Left lung (tissue), 10 donors: Measurements from ENCODE around the gene GDF10. TPM values are rescaled to one million over a fixed set of nuclear protein-coding genes. Genes with fewer than 3 reads are reported as not detected.

ENCODE experiments used
- ATAC-seq: fragments of 200-7000 bp; cut with Tn5 transposase; one replicate; pipeline ENCODE4 v1.9.1; 2020; ENCODE audit warnings: moderate library complexity
- DNase-seq, 4 donors: peaks; one replicate each; pipeline ENCODE4 v3.0.0-alpha.2; 2013 to 2020
- H3K27ac ChIP-seq, 2 donors: fragments of 200-600 bp; sonication (generic) in 1 of 2; one replicate each; pipeline versions ENCODE4 v1.5.0 to v1.8.0; 2020 to 2021
- H3K27me3 ChIP-seq, 2 donors: fragments of 200-600 bp; sonication (generic) in 1 of 2; one replicate each; pipeline versions ENCODE4 v1.5.0 to v1.8.0; 2020 to 2021
- H3K36me3 ChIP-seq, 2 donors: fragments of 200-600 bp; sonication (generic) in 1 of 2; one replicate each; pipeline versions ENCODE4 v1.5.0 to v1.8.0; 2020 to 2021
- H3K4me1 ChIP-seq, 2 donors: fragments of 200-600 bp; one replicate each; pipeline ENCODE4 v1.8.0; 2021
- H3K4me3 ChIP-seq, 2 donors: fragments of 200-600 bp; sonication (generic) in 1 of 2; one replicate each; pipeline versions ENCODE4 v1.5.0 to v1.8.0; 2020 to 2021; ENCODE audit warnings: mild to moderate bottlenecking in 1 of 2
- H3K9me3 ChIP-seq, 2 donors: fragments of 200-600 bp; sonication (generic) in 1 of 2; one replicate each; pipeline versions ENCODE4 v1.5.0 to v1.8.0; 2020 to 2021
- intact Hi-C, 2 donors: fragments of 100-400 bp; cut with DNase I; formaldehyde crosslinking; loops; one replicate each; pipeline versions ENCODE4 v1.11.2 to v1.14.2; 2022
- polyA plus RNA-seq, 6 donors: library from polyadenylated mRNA; unstranded; fragments of 120-200 nt; gene quantifications; one replicate each; pipeline ENCODE4 v1.2.1, GENCODE V29; 2013; ENCODE audit not compliant: insufficient read length in 6 of 6
- total RNA-seq, 2 donors: library from RNA; stranded (reverse); fragmentation: NEBNext Ultra II Directional; extraction: Animal tissue kit (Norgen Biotek cat#: 25700); gene quantifications; one replicate each; pipeline ENCODE4 v1.2.1, GENCODE V29; 2021
- TF ChIP-seq, protein P1 (sequence below), 2 donors: fragments of 200-600 bp; sonication (generic) in 1 of 2; IDR thresholded peaks; one replicate each; pipeline versions ENCODE4 v1.5.0 to v1.8.0; 2021; ENCODE audit warnings: antibody characterized with exemption in 2 of 2
- donor health status: DM: no; HTN: yes; CAD: no.
- donor health status: DM: no; HTN: no; CAD: no.

GDF10 gene
- total and polyA plus RNA-seq, 8 donors: 9.4 to 169 (median 102) TPM

GRCh38 chr10:47283848-47284247 lies 16.1 kb upstream of the GDF10 start:
- H3K4me3 ChIP-seq: no peak overlapping the region
- no peak overlapping the region for H3K27ac ChIP-seq
- H3K36me3 ChIP-seq: no peaks in the 10 kb centered on the region
- H3K27me3 ChIP-seq: no peaks in the 10 kb centered on the region
- no peaks in the 10 kb centered on the region for H3K4me1 ChIP-seq
- ATAC-seq: no peak
- no peak for DNase-seq
- no peaks in the 10 kb centered on the region for H3K9me3 ChIP-seq
- intact Hi-C loops: no loop called here
- TF ChIP-seq, protein P1, sequence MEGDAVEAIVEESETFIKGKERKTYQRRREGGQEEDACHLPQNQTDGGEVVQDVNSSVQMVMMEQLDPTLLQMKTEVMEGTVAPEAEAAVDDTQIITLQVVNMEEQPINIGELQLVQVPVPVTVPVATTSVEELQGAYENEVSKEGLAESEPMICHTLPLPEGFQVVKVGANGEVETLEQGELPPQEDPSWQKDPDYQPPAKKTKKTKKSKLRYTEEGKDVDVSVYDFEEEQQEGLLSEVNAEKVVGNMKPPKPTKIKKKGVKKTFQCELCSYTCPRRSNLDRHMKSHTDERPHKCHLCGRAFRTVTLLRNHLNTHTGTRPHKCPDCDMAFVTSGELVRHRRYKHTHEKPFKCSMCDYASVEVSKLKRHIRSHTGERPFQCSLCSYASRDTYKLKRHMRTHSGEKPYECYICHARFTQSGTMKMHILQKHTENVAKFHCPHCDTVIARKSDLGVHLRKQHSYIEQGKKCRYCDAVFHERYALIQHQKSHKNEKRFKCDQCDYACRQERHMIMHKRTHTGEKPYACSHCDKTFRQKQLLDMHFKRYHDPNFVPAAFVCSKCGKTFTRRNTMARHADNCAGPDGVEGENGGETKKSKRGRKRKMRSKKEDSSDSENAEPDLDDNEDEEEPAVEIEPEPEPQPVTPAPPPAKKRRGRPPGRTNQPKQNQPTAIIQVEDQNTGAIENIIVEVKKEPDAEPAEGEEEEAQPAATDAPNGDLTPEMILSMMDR (IDR thresholded peaks at IDR 0.05): no peak

- Histone ChIP-seq H3K27ac (no peak overlapping the region), H3K36me3 (no peaks in the 10 kb centered on the region), H3K4me1 (no peaks in the 10 kb centered on the region), H3K9me3 (no peaks in the 10 kb centered on the region), H3K27me3 (no peaks in the 10 kb centered on the region), H3K4me3 (no peak overlapping the region)
- TF ChIP-seq, protein P1 (IDR thresholded peaks at IDR 0.05): no peak
- intact Hi-C loops: no loop called here
- no peak for ATAC-seq
- DNase-seq: no peak
Observed at GRCh38 chr10:47285381-47286115, 14.4 kb upstream of the GDF10 start.

GRCh38 chr10:47286116-47286505 lies 13.9 kb upstream of the GDF10 start:
- DNase-seq: no peak
- Histone ChIP-seq H3K36me3 (no peaks in the 10 kb centered on the region), H3K4me3 (no peak overlapping the region), H3K27me3 (no peaks in the 10 kb centered on the region), H3K4me1 (no peaks in the 10 kb centered on the region), H3K27ac (no peak overlapping the region), H3K9me3 (no peaks in the 10 kb centered on the region)
- TF ChIP-seq, protein P1 (IDR thresholded peaks at IDR 0.05): no peak
- no peak for ATAC-seq
- intact Hi-C loops: no loop called here

DNA sequence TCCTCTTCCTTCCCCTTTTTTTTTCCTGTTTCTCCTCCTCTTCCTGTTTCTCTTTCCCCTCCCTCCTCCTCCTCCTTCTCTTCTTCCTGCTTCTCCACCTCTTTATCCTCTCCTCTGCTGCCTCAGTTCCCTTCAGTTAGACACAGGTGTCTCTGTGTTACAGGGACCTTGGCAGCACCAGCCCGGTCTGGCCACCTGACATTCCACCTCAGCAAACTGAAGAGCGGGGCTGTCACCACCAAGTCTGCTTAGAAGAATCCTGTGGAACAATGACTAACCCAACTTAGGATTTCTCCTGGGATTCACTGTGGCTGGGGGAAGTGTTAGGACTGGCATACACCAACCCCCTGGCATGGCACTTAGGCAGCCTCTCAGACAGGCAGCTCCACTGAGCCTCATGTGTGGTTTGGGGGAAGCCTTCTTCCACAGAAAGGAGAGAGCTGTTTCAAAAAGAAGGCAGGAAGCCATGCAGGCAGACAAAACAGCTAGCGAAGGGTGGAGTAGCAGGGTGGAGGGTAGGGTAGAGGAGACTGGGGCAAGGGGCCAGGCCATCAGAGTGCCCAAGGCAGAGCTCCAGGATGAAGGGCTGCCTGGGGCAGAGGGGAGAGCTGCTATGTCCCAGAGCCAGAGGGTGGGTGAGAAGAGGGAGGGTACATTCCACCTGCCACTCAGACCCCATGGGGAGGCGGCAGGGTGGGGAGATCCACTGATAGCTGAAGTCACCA lies 13.2 kb upstream of the GDF10 start:
- TF ChIP-seq, protein P1 (IDR thresholded peaks at IDR 0.05): no peak
- no peaks in the 10 kb centered on the region for H3K9me3 ChIP-seq
- DNase-seq: no peak
- no peak overlapping the region for H3K27ac ChIP-seq
- no peak overlapping the region for H3K4me3 ChIP-seq
- no peaks in the 10 kb centered on the region for H3K27me3 ChIP-seq
- H3K4me1 ChIP-seq: no peaks in the 10 kb centered on the region
- no peaks in the 10 kb centered on the region for H3K36me3 ChIP-seq
- intact Hi-C loops: no loop called here
- no peak for ATAC-seq

DNA sequence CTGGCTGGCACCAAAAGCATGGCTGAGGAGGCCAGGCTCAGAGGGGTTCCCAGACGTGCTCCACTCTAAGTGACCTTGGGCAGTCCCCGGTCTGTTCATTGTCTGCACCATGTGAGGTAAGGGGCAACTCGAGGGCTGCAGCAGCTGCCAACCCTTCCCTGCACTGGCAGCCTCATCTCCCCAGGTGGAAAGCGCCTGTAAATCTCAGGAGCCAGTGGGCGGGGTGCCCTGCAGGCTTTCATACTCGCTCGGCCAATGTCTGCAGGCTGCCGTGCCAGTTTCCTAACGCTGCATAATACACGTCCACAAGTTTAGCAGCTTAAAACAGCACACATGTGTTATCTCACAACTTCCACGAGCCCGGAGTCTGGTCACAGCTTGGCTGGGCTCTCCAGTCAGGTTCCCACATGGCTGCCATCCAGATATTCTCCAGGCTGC lies 12.6 kb upstream of the GDF10 start:
- DNase-seq (peak in 1 of 4 donors; percentile 45), ATAC-seq (no peak)
- Histone ChIP-seq H3K4me1 (no peaks in the 10 kb centered on the region), H3K36me3 (no peaks in the 10 kb centered on the region), H3K27ac (no peak overlapping the region), H3K27me3 (no peaks in the 10 kb centered on the region), H3K9me3 (no peaks in the 10 kb centered on the region), H3K4me3 (no peak overlapping the region)
- intact Hi-C loops: no loop called here
- TF ChIP-seq, protein P1 (IDR thresholded peaks at IDR 0.05): no peak
